HG03139 (cell line): ENCODE measurements around the gene NMT1.

Experiments used
- ATAC-seq: cut with Tn5 transposase; IDR thresholded peaks from one replicate; pipeline ENCODE4 v1.9.1; 2021; ENCODE audit not compliant: unreplicated experiment

The NMT1 gene

DNA sequence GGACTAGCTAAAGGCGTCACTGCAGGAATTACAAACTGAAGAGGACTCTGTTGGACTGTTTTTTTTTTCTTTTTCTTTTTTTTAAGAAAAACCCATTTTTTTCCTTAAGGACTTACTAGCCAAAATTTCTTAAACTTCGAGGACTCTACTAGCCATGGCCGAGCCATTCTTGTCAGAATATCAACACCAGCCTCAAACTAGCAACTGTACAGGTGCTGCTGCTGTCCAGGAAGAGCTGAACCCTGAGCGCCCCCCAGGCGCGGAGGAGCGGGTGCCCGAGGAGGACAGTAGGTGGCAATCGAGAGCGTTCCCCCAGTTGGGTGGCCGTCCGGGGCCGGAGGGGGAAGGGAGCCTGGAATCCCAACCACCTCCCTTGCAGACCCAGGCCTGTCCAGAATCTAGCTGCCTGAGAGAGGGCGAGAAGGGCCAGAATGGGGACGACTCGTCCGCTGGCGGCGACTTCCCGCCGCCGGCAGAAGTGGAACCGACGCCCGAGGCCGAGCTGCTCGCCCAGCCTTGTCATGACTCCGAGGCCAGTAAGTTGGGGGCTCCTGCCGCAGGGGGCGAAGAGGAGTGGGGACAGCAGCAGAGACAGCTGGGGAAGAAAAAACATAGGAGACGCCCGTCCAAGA, 88.0 kb downstream of the NMT1 start:
- ATAC-seq: no peak

DNA sequence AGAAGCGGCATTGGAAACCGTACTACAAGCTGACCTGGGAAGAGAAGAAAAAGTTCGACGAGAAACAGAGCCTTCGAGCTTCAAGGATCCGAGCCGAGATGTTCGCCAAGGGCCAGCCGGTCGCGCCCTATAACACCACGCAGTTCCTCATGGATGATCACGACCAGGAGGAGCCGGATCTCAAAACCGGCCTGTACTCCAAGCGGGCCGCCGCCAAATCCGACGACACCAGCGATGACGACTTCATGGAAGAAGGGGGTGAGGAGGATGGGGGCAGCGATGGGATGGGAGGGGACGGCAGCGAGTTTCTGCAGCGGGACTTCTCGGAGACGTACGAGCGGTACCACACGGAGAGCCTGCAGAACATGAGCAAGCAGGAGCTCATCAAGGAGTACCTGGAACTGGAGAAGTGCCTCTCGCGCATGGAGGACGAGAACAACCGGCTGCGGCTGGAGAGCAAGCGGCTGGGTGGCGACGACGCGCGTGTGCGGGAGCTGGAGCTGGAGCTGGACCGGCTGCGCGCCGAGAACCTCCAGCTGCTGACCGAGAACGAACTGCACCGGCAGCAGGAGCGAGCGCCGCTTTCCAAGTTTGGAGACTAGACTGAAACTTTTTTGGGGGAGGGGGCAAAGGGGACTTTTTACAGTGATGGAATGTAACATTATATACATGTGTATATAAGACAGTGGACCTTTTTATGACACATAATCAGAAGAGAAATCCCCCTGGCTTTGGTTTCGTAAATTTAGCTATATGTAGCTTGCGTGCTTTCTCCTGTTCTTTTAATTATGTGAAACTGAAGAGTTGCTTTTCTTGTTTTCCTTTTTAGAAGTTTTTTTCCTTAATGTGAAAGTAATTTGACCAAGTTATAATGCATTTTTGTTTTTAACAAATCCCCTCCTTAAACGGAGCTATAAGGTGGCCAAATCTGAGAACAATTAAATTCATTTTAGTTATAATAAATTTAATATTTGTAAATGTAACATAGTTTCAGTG, 88.8 kb downstream of the NMT1 start:
- ATAC-seq: no peak

DNA sequence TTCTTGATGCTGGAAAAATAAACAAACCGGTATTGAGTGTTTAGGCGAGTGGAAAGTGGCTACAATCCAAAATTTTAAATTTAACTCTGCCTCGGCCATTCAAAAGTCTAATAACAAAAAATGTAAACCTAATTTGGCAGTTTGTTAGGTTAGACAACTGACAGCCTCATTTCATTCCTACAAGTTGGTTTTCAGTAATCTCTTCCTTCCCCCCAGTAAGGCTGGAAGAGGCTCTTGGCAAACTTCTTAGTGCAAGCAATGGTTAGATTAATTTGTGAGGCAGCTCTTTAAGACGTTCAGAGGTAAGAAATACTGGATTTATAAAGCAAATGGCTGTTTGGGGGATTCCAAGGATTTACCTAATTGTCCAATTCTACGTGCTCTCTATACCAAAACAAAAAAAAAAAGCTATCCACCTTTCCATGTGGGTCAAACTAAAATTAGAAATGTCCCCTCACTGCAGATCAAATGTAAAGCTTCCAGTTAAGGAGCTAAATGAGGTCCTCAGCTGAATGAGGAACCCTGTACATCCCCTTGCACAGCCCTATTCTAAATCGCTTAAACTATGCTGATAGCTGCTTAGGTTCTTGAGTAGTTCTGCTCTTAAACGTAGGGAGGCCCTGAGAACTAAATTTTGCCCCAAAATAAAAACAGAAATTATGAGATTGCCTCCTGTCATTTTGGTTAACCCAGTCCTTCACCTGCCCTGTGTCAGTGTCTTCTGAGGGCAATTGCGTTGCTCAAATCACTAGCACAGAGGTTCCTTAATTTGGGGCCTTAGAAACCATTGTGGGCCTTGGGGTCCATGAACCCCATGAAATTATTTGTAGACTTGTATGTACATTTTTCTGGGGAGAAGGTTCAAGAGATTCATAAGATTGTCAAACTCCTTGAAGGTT, 90.0 kb downstream of the NMT1 start:
- no peak for ATAC-seq

DNA sequence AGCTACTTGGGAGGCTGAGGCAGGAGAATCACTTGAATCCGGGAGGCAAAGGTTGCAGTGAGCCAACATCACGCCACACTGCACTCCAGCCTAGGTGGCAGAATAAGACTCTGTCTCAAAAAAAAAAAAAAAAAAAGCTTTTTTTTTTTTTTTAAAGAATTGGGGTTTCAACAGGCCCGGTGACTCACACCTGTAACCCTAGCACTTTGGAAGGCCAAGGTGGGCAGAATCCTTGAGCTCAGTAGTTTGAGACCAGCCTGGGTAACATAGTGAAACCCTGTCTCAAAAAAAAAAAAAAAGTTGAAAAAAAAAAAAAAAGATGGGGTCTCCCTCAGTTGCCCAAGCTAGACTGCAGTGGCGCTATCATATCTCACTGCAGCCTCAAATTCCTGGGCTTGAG, 93.9 kb downstream of the NMT1 start:
- no peak for ATAC-seq

DNA sequence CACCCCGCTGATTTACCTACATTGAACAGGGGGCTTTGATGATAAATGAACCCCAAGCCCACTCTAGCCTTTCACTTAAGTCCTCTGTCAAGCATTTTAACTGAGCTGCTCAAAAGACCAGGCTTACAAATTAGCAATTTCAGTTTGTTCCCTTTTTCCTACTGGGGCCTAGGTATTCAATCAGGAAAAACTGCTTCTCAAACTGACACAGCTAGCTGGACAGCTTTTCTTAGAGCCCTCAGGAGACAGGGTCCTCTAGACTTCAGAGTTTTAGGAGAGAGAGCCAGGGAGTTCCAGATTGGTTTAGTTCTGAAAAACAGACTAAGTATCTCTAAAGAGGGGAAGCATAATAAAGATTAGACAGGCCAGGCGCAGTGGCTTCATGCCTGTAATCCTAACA, 94.4 kb downstream of the NMT1 start:
- no peak for ATAC-seq

DNA sequence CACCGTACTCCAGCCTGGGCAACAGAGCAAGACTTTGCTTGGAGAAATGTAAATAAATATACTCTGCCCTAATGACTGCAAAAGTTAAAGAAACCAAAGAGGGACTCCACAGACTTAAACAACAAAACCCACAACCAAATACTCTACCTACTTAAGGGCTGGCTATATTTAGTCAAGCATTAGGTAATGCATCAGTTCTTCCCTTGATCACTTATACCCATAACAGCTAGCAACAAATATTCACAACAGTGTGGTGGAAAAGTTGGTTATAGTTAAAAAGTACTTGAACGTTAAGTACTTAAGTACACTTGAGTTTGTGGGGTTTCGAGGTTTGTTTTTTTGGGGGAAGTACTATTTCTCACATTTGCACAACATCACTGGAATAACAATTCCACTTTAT, 95.1 kb downstream of the NMT1 start:
- no peak for ATAC-seq
